GM12891 (cell line): ENCODE results near the gene BMI1. TPM values are rescaled to one million over a fixed set of nuclear protein-coding genes. Genes with fewer than 3 reads are reported as not detected.

ENCODE experiments used
- DNase-seq: peaks from one replicate; pipeline ENCODE4 v3.0.0; 2011; ENCODE audit warnings: low spot score; ENCODE audit not compliant: insufficient read length
- FAIRE-seq: peaks from 2 replicates; lab custom pipeline; 2011; peaks lifted over from hg19 to GRCh38; lab: Jason Lieb, UNC
- PAX5 ChIP-seq: IDR thresholded peaks from 2 replicates; pipeline ENCODE4 v1.6.1; 2011; ENCODE audit warnings: low read length, moderate library complexity, mild to moderate bottlenecking; ENCODE audit not compliant: insufficient read depth, severe bottlenecking
- POLR2A ChIP-seq: IDR thresholded peaks from 2 replicates; pipeline ENCODE4 v1.6.1; 2011; ENCODE audit warnings: low read depth, low read length, control low read depth
- POLR2AphosphoS5 ChIP-seq: IDR thresholded peaks from 2 replicates; pipeline ENCODE4 v1.6.1; 2011; ENCODE audit warnings: low read depth, low read length, control low read depth
- POU2F2 ChIP-seq: IDR thresholded peaks from 2 replicates; pipeline ENCODE4 v1.6.1; 2011; ENCODE audit warnings: low read depth, mild to moderate bottlenecking, control low read depth, low read length, moderate library complexity
- SPI1 ChIP-seq: IDR thresholded peaks from 2 replicates; pipeline ENCODE4 v1.6.1; 2011; ENCODE audit warnings: low read depth, low read length, control low read depth
- TAF1 ChIP-seq: IDR thresholded peaks from 2 replicates; pipeline ENCODE4 v1.6.1; 2011; ENCODE audit warnings: low read depth, low read length, control low read depth
- polyA plus RNA-seq: library from polyadenylated mRNA; unstranded; fragments of >200 nt; gene quantifications from one replicate; pipeline ENCODE4 v1.2.1, GENCODE V29; 2012; ENCODE audit warnings: low read depth, missing spikeins, inconsistent platforms; ENCODE audit not compliant: missing spikeins

Gene BMI1
- 19.9 TPM for polyA plus RNA-seq

DNA sequence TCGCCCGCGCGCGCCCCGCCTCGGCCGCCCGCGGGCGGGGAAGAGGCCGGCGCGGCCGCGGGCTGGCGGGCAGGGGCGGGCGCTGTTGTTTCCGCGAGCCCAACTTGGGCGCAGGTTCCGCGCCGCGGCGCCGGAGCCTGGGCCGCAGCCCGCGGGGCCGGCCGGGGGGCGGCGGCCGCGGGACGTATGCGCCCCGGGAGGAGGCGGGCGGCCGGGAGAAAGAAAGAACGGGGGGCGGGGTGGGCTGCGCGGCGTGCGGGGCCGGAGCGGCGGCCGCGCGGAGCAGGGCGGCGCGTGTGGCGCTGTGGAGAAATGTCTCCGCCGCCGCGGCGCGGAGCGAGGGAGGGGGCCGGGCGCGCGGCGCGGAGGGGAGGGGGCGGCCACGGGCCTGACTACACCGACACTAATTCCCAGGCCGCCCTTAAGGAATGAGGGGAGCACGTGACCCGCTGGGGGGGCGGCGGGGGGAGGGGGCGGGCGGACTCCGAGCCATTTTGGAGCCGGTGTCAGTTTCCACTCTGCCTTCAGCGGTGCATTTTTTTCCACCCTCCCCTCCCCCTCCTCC, at the start of gene BMI1:
Gene BMI1 (plus strand): TSS at position 509 of the 565 bp plus-strand sequence. CDS start 5,351 bp downstream, outside the sequence.
- DNase-seq: no peak
- FAIRE-seq: peak; percentile 28
- no peak for TF ChIP-seq POU2F2
- no peak for TF ChIP-seq SPI1
- TF ChIP-seq POLR2A: no peak
- TF ChIP-seq POLR2AphosphoS5: no peak
- no peak for TF ChIP-seq PAX5
- TF ChIP-seq TAF1: no peak

- no peak for DNase-seq
- TF ChIP-seq POLR2AphosphoS5 (no peak), TAF1 (no peak), PAX5 (no peak), SPI1 (no peak), POLR2A (no peak), POU2F2 (no peak)
- no peak for FAIRE-seq
These were observed 49.1 kb upstream of the BMI1 start for GRCh38 chr10:22271786-22272185.

GRCh38 chr10:22278441-22278782, 42.5 kb upstream of the BMI1 start:
- DNase-seq (no peak), FAIRE-seq (no peak)
- no peak for TF ChIP-seq TAF1
- no peak for TF ChIP-seq POLR2AphosphoS5
- no peak for TF ChIP-seq SPI1
- TF ChIP-seq POLR2A: no peak
- no peak for TF ChIP-seq PAX5
- TF ChIP-seq POU2F2: no peak

- FAIRE-seq: no peak
- TF ChIP-seq POLR2AphosphoS5 (no peak), POLR2A (no peak), PAX5 (no peak), POU2F2 (no peak), TAF1 (no peak), SPI1 (no peak)
These were observed 40.8 kb upstream of the BMI1 start for GRCh38 chr10:22280078-22280477.

GRCh38 chr10:22285130-22285529, 35.8 kb upstream of the BMI1 start:
- no peak for DNase-seq
- TF ChIP-seq POLR2A: no peak
- no peak for TF ChIP-seq TAF1
- no peak for TF ChIP-seq POU2F2
- FAIRE-seq: no peak

More at GRCh38 chr10:22280078-22280477, 40.8 kb upstream of the BMI1 start:
- no peak for DNase-seq

- no peak for FAIRE-seq
- no peak for TF ChIP-seq POU2F2
- TF ChIP-seq PAX5: no peak
- no peak for TF ChIP-seq TAF1
- TF ChIP-seq POLR2AphosphoS5: no peak
- TF ChIP-seq POLR2A: no peak
- no peak for TF ChIP-seq SPI1
These were observed 27.0 kb upstream of the BMI1 start for GRCh38 chr10:22293747-22294404.

GRCh38 chr10:22294694-22295093, 26.2 kb upstream of the BMI1 start:
- TF ChIP-seq PAX5 (no peak), SPI1 (no peak), POLR2A (no peak), POLR2AphosphoS5 (no peak), TAF1 (no peak), POU2F2 (no peak)
- FAIRE-seq: no peak
- DNase-seq: no peak

More at GRCh38 chr10:22293747-22294404, 27.0 kb upstream of the BMI1 start:
- DNase-seq: no peak

DNA sequence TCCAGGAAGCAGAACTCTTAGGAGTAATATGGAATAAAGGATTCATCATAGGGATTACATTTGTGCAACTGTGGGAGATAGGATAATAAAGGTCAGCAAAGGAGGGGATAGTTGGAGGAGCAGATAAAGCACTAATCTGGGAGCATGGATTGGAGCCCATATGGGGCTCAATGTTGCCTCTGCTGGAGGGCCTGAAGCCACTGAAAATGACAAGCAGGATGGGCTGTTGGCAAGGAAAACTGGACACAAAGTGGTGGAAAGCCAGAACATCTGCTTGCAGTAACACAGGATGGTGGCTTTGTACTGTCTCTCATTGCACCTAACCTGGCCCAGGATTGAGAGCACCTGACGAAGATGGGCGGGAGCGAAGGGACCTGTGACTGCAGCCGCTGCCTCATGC, 19.7 kb upstream of the BMI1 start:
- no peak for TF ChIP-seq SPI1
- DNase-seq (no peak), FAIRE-seq (no peak)

DNA sequence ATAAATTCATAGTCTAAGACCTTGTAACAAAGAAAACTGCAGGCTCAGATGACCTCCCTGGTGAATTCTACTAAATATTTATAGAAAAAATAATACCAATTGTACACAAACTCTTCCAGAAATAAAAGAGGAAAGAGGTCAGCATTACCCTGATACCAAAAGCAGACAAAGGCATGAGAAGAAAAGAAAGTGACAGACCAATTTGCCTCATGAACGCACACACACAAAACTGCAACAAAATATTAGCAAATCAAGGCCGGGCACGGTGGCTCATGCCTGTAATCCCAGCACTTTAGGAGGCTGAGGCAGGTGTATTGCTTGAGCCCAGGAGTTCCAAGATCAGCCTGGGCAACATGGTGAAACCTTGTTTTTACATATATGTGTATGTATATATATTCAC, 17.4 kb upstream of the BMI1 start:
- TF ChIP-seq POU2F2: no peak
- no peak for TF ChIP-seq TAF1
- no peak for TF ChIP-seq POLR2AphosphoS5
- no peak for TF ChIP-seq PAX5
- TF ChIP-seq SPI1: no peak
- no peak for TF ChIP-seq POLR2A
- FAIRE-seq (no peak), DNase-seq (no peak)

GRCh38 chr10:22305721-22306120, 15.2 kb upstream of the BMI1 start:
- FAIRE-seq: no peak
- TF ChIP-seq POLR2AphosphoS5 (no peak), SPI1 (no peak), TAF1 (no peak), PAX5 (no peak), POU2F2 (no peak), POLR2A (no peak)

More at GRCh38 chr10:22305721-22306120, 15.2 kb upstream of the BMI1 start:
- DNase-seq: no peak
